Activated CD4-positive, alpha-beta T cell treated with anti-CD3 and anti-CD28 coated beads, Interleukin-2, amount 10 ng/mL, durations not matched to agents 24 days and 14 days (primary cell): ENCODE measurements around the gene ABCA7. TPM values are rescaled to one million over a fixed set of nuclear protein-coding genes. Genes with fewer than 3 reads are reported as not detected.

ENCODE experiments used
- DNase-seq: peaks from one replicate; pipeline ENCODE4 v3.0.0; 2022
- H3K27ac Mint-ChIP-seq: one replicate; pipeline ENCODE4 v1.8.0; 2022; ENCODE audit warnings: mild to moderate bottlenecking, mixed read lengths
- H3K27me3 Mint-ChIP-seq: one replicate; pipeline ENCODE4 v1.8.0; 2022; ENCODE audit warnings: mixed read lengths
- H3K36me3 Mint-ChIP-seq: one replicate; pipeline ENCODE4 v1.8.0; 2022; ENCODE audit warnings: low read depth, mild to moderate bottlenecking, mixed read lengths
- H3K4me1 Mint-ChIP-seq: one replicate; pipeline ENCODE4 v1.8.0; 2021; ENCODE audit warnings: mixed read lengths
- H3K4me3 Mint-ChIP-seq: one replicate; pipeline ENCODE4 v1.8.0; 2022; ENCODE audit warnings: mild to moderate bottlenecking, moderate library complexity, mixed read lengths
- H3K9me3 Mint-ChIP-seq: one replicate; pipeline ENCODE4 v1.8.0; 2021; ENCODE audit warnings: mixed read lengths
- intact Hi-C: fragments of 100-400 bp; cut with micrococcal nuclease; formaldehyde crosslinking; loops from one replicate; pipeline ENCODE4 v1.15.1; 2023
- total RNA-seq: library from RNA; stranded (reverse); gene quantifications from 2 replicates; pipeline ENCODE4 v1.2.3, GENCODE V29; 2022

The ABCA7 gene
- total RNA-seq, 1 donor from 2014 or later, result 15.8 TPM

- intact Hi-C loops, result loop anchor here (1.0 to 5.0 kb wide), 5 partner anchors 10 to 175 kb away; partner anchors contain the start of genes ABCA7, ATP5F1D, CNN2 and GPX4
- Mint-ChIP-seq H3K4me3 (peak overlapping the region; percentile 98), H3K27me3 (no peaks in the 10 kb centered on the region), H3K4me1 (peaks cover 35% of the 10 kb centered on the region), H3K27ac (peak overlapping the region; percentile 84), H3K9me3 (no peaks in the 10 kb centered on the region), H3K36me3 (peaks cover 23% of the 10 kb centered on the region)
- no peak for DNase-seq
Observed at GRCh38 chr19:1067341-1067957, 27.5 kb downstream of the ABCA7 start.

GRCh38 chr19:1068009-1069001 lies 28.4 kb downstream of the ABCA7 start:
- no peaks in the 10 kb centered on the region for H3K9me3 Mint-ChIP-seq
- intact Hi-C loops, result loop anchor here (5.0 kb wide), 2 partner anchors 34 to 174 kb away; partner anchors contain the start of genes ATP5F1D and GPX4
- peaks cover 31% of the 10 kb centered on the region for H3K36me3 Mint-ChIP-seq
- peaks cover 40% of the 10 kb centered on the region for H3K4me1 Mint-ChIP-seq
- no peaks in the 10 kb centered on the region for H3K27me3 Mint-ChIP-seq
- H3K27ac Mint-ChIP-seq, result peak overlapping the region; percentile 95
- H3K4me3 Mint-ChIP-seq, result peak overlapping the region; percentile 98
- peak; percentile 93 for DNase-seq

GRCh38 chr19:1069009-1069779 lies 29.3 kb downstream of the ABCA7 start:
- Mint-ChIP-seq H3K27ac (peak overlapping the region; percentile 95), H3K4me1 (peaks cover 41% of the 10 kb centered on the region), H3K9me3 (no peaks in the 10 kb centered on the region), H3K4me3 (peak overlapping the region; percentile 98), H3K36me3 (peaks cover 40% of the 10 kb centered on the region), H3K27me3 (no peaks in the 10 kb centered on the region)
- intact Hi-C loops, result loop anchor here (5.0 kb wide), 2 partner anchors 33 to 173 kb away; partner anchors contain the start of genes ATP5F1D and GPX4
- DNase-seq, result peak; percentile 89

DNA sequence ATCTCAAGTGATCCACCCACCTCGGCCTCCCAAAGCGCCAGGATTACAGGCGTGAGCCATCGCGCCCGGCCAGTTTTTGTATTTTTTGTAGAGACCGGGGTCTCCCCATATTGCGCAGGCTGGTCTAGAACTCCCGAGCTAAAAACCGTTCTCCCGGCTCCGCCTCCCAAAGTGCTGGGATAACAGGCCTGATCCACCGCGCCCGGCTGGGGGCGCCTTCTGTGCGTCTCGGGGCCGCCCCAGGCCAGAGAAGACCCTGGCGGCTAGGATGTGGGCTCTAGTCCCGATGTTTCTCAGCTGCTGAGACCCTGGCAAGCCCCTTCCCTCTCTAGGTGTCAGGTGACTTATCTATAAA lies 30.6 kb downstream of the ABCA7 start:
- H3K9me3 Mint-ChIP-seq, result no peaks in the 10 kb centered on the region
- no peak for DNase-seq
- intact Hi-C loops, result no loop called here
- H3K27ac Mint-ChIP-seq, result no peak overlapping the region
- peaks cover 35% of the 10 kb centered on the region for H3K4me1 Mint-ChIP-seq
- H3K4me3 Mint-ChIP-seq, result peak overlapping the region; percentile 98
- H3K36me3 Mint-ChIP-seq, result peaks cover 44% of the 10 kb centered on the region
- H3K27me3 Mint-ChIP-seq, result peaks cover 1% of the 10 kb centered on the region

GRCh38 chr19:1070931-1071791 lies 31.3 kb downstream of the ABCA7 start:
- Mint-ChIP-seq H3K27ac (peak overlapping the region; percentile 86), H3K9me3 (no peaks in the 10 kb centered on the region), H3K4me1 (peaks cover 37% of the 10 kb centered on the region), H3K4me3 (peak overlapping the region; percentile 79), H3K36me3 (peaks cover 50% of the 10 kb centered on the region), H3K27me3 (peaks cover 2% of the 10 kb centered on the region)
- no peak for DNase-seq
- intact Hi-C loops, result no loop called here

GRCh38 chr19:1072371-1073015 lies 32.6 kb downstream of the ABCA7 start:
- DNase-seq, result no peak
- Mint-ChIP-seq H3K36me3 (peaks cover 58% of the 10 kb centered on the region), H3K27me3 (peaks cover 2% of the 10 kb centered on the region), H3K9me3 (no peaks in the 10 kb centered on the region), H3K4me3 (peak overlapping the region; percentile 79), H3K27ac (peak overlapping the region; percentile 86), H3K4me1 (peaks cover 43% of the 10 kb centered on the region)
- intact Hi-C loops, result no loop called here

DNA sequence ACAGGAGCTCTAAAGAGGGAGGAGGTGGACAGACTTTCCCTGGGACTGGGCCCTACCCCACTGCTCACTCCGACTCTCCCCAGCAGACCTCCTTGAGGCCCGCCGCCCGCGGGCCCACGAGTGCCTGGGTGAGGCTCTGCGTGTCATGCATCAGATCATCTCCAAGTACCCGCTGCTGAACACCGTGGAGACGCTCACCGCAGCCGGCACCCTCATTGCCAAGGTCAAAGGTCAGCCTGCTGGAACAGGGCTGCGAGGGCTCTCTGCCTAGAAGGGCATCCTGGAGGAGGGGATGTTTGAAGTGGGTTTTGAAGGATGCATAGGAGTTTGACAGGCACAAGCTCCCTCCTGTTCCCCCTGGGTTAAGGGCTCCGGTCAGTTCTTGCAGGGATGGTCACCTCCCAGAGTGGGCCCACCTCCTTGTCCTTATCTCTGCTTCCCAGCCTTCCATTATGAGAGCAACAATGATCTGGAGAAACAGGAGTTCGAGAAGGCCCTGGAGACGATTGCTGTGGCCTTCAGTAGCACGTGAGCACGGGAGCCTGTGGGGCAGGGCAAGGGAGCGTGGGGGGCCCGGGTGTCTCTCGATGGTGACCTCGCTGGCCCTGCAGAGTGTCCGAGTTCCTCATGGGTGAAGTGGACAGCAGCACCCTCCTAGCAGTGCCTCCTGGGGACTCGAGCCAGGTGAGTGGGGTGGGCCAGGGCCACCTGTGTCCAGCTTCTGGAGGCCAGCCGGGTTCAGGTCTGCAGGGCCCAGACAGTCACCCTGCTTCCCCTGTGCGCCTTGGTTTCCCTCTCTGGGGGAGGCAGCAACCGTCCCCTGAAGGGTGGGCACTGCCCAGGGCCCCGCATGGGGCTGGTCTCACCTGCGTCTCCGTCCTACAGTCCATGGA lies 33.4 kb downstream of the ABCA7 start:
- intact Hi-C loops, result no loop called here
- no peaks in the 10 kb centered on the region for H3K9me3 Mint-ChIP-seq
- peak overlapping the region; percentile 62 for H3K27ac Mint-ChIP-seq
- peaks cover 2% of the 10 kb centered on the region for H3K27me3 Mint-ChIP-seq
- DNase-seq, result peak; percentile 68
- H3K4me3 Mint-ChIP-seq, result peak overlapping the region; percentile 40
- H3K4me1 Mint-ChIP-seq, result peaks cover 47% of the 10 kb centered on the region
- peaks cover 65% of the 10 kb centered on the region for H3K36me3 Mint-ChIP-seq

DNA sequence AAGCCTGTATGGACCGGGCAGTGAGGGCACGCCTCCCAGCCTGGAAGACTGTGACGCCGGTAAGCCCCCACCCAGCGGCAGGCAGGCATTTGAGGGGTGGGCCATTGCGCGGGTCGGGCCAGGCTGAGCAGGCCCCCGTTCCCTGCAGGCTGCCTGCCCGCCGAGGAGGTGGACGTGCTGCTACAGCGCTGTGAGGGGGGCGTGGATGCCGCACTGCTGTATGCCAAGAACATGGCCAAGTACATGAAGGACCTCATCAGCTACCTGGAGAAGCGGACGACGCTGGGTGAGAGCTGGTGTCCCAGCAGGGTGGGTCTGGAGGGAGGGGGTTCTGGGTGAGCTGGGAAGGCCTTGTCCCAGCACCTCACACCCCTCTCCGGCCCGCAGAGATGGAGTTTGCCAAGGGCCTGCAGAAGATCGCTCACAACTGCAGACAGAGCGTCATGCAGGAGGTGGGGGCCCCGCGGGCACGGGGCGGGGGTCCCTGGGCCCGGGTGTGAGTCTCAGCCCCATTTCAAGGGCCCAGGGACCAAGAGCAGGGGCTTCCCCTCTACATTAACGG lies 34.1 kb downstream of the ABCA7 start:
- H3K27ac Mint-ChIP-seq, result peak overlapping the region; percentile 77
- DNase-seq, result no peak
- peaks cover 2% of the 10 kb centered on the region for H3K27me3 Mint-ChIP-seq
- peak overlapping the region; percentile 72 for H3K4me3 Mint-ChIP-seq
- H3K4me1 Mint-ChIP-seq, result peaks cover 42% of the 10 kb centered on the region
- H3K36me3 Mint-ChIP-seq, result peaks cover 62% of the 10 kb centered on the region
- intact Hi-C loops, result no loop called here
- H3K9me3 Mint-ChIP-seq, result no peaks in the 10 kb centered on the region

GRCh38 chr19:1074544-1075283 lies 34.8 kb downstream of the ABCA7 start:
- intact Hi-C loops, result loop anchor here (5.0 kb wide), 1 partner anchor 152 kb away; no protein-coding TSS in a partner anchor
- H3K36me3 Mint-ChIP-seq, result peaks cover 60% of the 10 kb centered on the region

GRCh38 chr19:1076046-1076386 lies 36.1 kb downstream of the ABCA7 start:
- Mint-ChIP-seq H3K4me1 (peaks cover 45% of the 10 kb centered on the region), H3K36me3 (peaks cover 70% of the 10 kb centered on the region), H3K27me3 (peaks cover 2% of the 10 kb centered on the region), H3K4me3 (peak overlapping the region; percentile 78), H3K9me3 (no peaks in the 10 kb centered on the region), H3K27ac (peak overlapping the region; percentile 89)
- intact Hi-C loops, result loop anchor here (2.0 to 5.0 kb wide), 3 partner anchors 19 to 154 kb away; partner anchors contain the start of genes ABCA7 and POLR2E
- DNase-seq, result no peak

More at GRCh38 chr19:1074544-1075283, 34.8 kb downstream of the ABCA7 start:
- peaks cover 42% of the 10 kb centered on the region for H3K4me1 Mint-ChIP-seq
- H3K4me3 Mint-ChIP-seq, result peak overlapping the region; percentile 78
- peak; percentile 94 for DNase-seq
- H3K9me3 Mint-ChIP-seq, result no peaks in the 10 kb centered on the region
- H3K27me3 Mint-ChIP-seq, result peaks cover 2% of the 10 kb centered on the region
- peak overlapping the region; percentile 89 for H3K27ac Mint-ChIP-seq

DNA sequence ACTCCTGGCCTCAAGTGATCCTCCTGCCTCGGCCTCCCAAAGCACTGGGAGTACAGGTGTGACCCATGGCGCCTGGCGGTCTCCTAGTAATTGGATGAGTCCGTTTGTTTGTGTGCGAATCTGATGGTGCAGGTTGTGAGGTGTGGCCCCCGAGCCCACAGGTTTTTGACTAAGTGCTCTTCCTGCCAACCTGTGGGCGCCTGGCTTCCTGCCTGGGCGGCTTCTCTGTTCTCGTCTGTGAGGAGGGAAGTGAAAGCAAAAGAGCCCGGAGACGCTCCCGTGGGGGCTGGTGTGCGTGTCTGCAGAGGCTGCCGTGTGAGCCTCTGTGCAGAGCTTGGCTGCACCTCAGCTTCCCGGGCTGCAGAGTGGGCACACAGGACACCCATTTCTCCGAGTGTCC lies 37.0 kb downstream of the ABCA7 start:
- peaks cover 73% of the 10 kb centered on the region for H3K36me3 Mint-ChIP-seq

More for the DNA sequence above, 37.0 kb downstream of the ABCA7 start:
- Mint-ChIP-seq H3K4me1 (peaks cover 43% of the 10 kb centered on the region), H3K4me3 (peak overlapping the region; percentile 88), H3K27ac (peak overlapping the region; percentile 93), H3K9me3 (no peaks in the 10 kb centered on the region), H3K27me3 (peaks cover 2% of the 10 kb centered on the region)
- intact Hi-C loops, result loop anchor here (1.0 to 5.0 kb wide), 5 partner anchors 10 to 155 kb away; partner anchors contain the start of genes ABCA7, ARHGAP45 and POLR2E
- DNase-seq, result peak; percentile 98
